GM19035 (cell line): ENCODE data around the gene GNAS.

Experiments used
- ATAC-seq: cut with Tn5 transposase; IDR thresholded peaks from one replicate; pipeline ENCODE4 v1.9.1; 2021; ENCODE audit not compliant: unreplicated experiment

Gene GNAS

DNA sequence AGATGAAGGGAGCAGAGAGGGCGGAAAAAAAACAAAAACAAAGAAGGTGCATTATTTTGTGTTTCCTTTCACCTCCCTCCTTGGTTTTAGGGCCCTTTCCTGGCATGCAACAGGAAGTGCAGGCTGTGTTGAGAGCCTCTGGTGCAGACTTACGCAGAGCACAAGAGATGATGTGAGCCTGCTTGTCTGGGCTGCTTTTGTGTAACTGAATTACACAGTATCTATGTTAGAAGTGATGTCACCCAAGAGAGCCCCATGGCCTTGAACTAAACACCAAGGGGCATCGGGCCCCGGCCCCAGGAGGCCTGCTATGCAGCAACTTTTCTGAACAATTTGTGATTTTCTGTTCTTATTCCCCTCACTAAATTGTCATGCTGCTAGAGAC, 25.5 kb downstream of the GNAS start:
- ATAC-seq: no peak

DNA sequence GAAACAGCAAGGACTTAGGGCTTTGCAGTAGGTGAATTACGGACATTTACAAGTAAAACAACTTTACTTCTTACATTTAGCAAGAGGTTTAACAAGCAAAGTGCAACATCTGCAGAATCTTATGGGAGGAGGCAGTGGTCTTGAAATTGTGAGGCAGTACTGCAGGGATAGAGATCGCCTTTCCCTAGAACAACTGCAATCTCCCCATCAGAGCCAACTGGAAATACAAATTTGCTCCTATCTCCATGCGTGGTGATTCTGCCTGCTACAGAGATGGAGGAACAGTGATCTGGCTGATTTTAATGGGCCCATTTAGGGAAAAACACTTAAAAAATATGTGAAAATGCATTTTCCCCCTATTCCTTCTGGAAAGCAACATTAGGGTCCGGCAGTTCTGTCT, 25.9 kb downstream of the GNAS start:
- no peak for ATAC-seq

DNA sequence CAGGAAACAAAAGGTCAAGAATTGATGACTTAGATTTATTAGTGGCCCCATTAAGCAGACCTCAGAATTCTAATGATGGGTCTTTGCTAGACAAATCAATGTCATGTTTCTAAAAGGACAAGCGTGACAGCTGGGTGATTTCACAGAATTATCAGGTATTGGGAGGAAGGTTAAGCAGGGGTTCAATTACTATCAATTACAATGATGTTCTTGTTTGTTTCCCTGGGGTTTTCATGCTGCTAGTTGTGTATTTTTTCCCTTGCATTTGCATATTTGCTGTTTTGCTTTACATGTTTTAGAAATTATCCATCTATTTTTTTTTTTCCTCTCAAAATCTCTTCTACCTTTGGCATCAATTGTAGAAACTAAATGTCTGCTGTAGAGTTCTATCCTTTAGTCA, 27.9 kb downstream of the GNAS start:
- ATAC-seq: no peak

DNA sequence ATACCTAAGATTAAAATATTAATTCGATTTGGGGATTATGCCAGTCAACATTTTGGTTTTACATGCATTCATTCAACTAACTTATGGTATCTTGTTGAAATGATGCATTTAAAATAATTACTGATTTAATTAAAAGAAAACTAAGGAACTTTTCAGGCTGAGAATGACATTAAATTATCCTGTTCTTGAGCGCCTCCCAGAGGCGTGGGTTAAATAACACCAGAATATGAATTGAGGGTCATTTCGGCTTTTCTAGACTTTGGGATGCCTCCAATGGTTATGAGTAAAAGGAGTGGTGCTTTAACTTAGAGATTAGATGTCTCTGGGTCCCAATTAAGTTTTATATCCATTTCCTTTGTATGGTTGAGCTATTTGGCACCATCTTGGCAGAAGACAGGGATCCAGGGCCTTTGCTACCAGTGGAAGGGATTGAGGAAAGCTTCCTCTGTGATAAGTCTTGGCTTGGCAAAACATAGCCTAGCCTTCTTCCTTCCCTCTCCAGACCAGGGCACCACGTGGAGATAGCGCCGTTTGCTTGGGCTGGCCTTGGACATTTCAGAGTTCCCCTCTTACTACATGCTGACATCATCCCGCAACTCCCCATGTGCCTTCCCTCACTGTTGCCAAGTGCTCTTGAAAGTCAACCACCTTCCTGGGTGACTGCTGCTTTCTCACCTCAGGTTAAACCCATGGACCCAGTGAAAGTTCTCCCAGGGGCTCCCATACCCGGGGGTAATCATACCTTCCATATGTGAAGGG, 28.7 kb downstream of the GNAS start:
- no peak for ATAC-seq

DNA sequence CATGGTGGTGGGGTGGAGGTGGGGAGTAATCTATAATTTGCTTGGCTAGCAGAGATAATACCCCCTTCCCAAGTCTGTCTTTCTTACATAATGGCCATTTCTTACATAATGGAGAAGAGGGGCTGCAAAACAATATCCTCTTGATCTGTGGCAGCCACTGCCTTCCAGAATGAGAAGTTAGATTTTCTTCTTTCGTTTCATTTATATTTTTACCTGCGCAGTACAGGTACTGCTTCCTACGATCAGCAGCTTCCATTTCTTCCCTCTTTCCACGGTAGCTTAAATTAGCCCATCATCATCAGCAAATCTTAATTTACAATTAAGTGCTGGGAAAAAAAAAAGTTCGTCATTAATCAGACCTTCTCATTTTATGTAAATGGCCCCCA, 30.2 kb downstream of the GNAS start:
- no peak for ATAC-seq

DNA sequence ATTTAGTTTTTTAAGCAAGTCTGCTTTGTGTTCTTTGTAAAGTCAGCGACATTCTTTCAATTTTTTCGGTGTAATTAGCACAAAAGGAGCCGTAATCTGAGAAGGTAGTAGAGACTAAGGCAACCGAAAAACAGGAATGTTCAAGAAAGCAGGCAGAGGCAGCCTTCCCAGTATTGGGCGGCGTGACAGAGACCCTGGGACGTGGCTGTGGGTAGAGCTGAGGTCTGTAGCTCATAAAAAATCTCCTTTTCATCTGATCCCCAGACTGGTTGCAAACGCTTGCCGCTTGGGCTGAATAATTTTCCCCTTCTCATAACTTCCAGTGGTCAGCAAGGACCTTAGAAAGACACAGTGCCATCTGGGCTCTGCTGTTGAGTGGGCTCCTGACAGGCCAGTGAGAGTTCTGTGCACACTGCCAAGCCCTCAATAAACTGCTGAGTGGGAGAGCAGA, 30.8 kb downstream of the GNAS start:
- no peak for ATAC-seq

DNA sequence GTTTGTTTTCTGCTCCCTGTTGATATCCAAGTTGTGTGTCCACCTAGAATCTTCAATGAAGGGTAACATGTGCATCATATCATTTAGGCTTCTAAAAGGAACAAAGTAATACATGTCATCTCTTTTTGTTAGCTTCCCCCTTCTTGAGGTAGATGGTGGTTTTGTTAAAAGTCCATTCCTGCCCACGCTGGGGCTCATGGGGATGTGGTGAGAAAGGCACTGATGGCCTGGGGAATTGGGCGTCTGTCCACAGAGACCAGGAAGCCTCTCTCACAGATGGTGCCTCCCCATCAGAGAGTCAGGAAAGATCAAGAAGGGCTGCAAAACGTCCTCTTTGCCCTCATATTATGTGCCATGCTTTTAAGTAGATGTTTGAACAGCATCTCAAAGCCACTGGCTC, 32.5 kb downstream of the GNAS start:
- no peak for ATAC-seq

DNA sequence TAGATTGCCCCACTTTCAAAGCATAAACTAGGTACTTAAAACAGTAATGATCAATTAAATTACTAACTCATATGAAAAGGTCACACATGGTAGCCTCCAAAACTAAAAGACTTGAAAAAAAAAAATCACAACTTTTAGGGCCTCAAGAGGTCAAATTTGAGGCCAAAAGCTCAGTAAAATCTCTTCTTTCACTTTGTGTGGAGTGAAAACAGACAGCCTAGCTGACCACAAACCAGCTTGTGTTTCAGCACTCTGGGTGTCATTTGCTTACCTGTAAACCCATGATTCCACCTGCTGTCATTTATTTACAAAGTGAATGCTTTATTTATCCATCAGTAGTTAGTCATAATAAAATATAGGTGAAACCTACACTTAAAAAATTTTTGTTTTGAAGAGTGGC, 34.0 kb downstream of the GNAS start:
- ATAC-seq: no peak

DNA sequence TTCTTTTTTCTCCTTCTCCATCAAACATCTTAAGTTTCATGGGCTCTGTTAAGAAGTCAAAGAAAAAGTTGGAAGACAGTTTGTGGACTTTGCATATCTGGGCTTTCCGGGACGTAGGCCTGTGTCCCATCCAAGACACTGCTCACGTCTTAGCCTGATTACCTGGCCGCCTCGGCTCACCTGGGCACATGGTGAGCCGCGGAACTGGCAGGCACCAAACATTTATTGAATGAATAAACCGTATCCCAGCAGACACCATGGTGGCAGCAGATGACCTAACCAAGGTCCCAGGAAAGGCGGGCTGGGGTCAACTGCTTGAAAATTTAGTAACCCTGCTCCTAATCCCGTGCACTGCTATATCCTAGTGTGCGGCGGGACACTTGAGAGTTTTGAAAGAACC, 35.6 kb downstream of the GNAS start:
- ATAC-seq: no peak

DNA sequence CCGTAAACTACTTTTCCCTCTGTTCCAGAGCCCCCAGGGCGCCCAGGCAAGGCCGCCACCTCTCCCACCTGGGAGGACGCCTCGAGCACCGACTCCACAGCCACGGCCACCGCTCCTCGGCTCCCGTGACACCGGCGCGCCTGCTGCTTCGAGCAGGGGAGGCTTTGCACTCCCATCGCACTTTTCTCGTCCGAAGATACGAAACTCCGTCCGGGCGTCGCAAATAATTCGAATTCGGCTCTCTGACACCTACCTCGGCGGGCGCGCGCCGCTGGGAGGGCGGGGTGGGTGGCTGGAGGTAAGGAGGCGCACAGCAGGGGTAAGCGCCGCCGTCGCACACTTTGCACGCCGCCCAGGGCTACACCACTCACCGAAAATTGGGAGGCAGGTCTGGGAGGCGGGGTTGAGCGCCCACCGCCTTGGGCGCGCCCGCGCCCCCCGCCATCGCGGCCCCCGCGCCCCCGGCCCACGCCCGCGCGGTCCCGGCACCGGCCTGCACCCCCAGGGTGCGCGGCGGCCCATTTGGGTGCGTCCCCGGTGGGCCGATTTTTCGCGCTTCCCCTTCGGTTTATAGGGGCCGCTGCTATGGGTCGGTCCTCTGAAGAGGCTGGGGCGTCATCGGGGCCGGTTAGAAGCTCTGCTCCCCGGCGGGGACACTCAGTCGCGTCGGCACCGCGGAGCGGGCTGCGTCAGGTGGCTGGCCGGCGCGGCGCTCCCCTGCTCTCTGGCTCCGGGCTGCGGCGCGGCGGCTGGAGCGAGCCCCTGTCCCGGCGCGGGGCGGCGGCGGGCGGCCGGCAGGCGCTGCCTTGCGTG, 36.2 kb downstream of the GNAS start:
- ATAC-seq: peak; percentile 42

DNA sequence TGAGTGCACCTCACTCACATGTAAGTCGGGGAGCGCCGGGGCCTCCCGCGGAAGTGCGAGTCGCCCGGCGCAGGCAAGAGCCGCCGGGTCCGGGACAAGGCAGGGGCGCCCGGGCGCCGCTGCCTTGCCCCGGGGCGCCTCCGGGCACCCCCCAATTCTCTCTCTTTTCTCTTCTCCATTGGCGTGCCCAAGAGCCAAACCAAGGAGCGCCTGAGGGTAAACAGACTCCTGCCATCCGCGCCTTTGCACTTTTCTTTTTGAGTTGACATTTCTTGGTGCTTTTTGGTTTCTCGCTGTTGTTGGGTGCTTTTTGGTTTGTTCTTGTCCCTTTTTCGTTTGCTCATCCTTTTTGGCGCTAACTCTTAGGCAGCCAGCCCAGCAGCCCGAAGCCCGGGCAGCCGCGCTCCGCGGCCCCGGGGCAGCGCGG, 36.8 kb downstream of the GNAS start:
- ATAC-seq: no peak

DNA sequence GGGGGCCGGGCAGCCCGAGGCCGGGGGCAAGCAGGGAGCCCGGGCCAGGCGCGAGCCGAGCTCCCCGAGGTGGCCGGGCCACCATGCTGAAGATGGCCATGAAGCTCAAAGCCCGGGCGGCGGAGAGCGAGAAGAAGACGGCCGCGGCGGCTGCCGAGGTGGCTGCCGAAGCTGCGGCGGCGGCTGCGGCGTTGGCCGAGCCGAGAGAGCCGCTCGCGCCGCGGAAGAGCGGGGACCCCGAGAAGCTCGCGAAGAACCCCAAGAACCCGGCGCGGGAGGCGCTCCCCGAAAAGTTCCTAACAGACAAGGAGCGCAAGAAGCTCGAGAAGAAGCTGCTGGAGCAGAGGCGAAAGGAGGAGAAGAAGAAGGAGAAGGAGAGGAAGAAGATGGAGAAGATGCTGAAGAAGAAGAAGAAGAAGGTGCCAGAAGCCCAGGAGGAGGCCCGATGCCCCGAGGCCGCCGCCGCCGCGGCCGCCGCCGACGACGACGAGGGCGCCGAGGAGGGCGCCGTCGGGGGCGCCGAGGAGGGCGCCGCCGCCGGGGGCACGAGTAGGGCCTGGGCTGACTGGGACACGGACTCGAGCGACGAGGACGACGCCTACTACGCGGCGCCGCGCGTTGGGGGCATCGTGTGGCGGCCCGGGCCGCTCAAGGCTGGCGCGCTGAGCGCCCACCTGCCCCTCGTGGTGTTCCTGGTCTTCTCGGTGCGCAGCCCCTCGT, 37.4 kb downstream of the GNAS start:
- no peak for ATAC-seq

DNA sequence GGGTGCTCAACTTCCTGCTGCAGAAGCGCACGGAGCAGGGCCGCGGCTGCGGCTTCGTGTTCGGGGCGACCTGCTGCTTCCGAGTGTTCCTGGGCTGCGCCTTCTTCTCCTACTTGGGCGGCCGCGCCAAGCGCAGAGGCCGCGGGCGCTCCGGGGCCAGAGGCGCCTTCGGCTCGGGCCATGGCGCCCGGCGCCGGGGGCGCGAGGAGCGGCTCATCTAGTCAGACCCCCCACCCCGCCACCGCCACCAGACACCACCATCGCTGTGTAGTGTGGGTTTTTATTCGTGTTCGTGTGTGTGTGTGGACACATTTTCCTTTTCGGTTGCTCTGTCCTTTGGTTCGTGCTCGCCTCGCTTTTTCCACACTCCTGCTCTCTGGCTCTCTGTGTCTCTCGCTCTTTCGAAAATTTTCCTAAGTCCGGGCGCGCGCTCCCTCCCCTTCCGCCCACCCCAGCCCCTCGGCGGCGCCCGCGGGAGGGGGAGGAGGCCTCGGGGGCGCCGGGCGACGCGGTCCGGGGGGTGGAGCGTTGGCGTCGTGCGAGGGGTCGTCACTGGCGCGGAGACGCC, 38.1 kb downstream of the GNAS start:
- no peak for ATAC-seq

DNA sequence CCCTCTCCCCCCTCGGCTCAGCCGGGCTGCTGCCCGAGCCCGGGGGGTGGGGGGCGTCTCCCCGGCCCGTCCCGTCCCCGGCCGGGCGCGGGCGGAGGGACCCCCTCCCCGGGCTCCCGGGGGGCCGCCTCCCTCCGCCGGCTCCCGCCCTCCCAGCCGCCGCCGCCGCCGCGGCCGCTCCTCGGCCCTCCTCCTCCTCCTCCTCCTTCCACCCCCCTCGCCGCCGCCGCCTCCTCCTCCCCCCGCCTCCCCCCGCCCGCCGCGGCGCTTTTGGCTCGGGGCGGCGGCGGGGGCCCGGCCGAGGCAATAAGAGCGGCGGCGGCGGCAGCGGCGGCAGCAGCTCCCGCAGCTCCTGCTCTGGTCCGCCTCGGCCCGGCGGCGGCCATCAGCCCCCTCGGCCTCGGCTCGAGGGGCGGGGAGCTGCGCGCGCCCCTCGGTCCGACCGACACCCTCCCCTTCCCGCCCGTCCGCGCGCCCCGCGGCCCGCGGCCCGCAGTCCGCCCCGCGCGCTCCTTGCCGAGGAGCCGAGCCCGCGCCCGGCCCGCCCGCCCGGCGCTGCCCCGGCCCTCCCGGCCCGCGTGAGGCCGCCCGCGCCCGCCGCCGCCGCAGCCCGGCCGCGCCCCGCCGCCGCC, 38.7 kb downstream of the GNAS start:
- ATAC-seq: no peak

DNA sequence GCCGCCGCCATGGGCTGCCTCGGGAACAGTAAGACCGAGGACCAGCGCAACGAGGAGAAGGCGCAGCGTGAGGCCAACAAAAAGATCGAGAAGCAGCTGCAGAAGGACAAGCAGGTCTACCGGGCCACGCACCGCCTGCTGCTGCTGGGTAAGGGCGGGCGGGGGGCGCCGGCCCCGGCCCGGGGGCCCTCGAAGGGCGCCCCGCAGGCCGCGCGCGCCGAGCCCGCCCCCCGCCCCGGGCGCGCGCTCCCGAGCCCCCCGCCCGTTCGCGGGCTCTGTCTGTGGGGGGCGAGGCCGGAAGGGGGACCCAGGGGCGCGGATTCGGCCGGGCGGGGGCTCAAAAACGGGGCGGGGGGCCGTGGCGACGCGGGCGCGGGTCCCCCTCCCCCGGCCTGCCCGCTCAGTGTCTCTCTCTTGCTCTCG, 39.2 kb downstream of the GNAS start:
- no peak for ATAC-seq

DNA sequence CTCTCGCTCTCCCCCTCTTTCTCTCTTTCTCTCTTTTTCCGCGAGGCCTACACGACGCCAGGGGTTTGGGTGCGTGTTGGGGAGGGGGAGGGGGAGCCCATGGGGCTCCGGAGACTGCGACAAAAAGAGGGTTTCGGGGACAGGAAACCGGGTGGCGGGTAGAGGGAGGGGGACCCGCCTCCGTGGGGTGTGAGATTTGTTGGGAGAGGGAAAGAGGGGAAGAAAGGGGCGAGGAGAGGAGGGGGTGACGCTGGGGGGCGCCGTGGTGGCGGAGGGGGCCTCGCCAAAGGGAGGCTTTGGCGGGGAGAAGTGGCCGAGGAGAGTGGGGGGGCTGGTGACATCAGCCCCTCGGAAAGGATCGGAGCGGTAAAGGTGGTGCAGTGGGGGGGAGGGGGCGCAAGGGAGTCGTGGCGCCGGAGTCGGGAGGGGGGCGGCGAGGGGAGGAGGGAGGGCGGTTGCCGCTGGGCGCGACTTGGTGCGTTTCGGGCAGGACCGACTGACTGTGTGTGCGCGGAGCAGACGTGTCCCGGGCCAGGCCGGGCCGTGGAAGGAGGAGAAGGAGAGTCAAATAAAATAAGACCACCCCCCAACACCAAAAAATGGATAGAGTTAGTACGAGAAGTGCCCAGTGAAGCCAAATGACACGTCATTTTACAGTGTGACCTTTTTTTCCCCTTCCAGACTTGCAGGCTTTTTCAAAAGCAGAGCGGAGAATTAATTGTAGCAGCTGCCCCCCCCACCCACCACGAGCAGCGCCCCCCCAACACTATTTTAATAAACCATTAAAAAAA, 39.8 kb downstream of the GNAS start:
- no peak for ATAC-seq

DNA sequence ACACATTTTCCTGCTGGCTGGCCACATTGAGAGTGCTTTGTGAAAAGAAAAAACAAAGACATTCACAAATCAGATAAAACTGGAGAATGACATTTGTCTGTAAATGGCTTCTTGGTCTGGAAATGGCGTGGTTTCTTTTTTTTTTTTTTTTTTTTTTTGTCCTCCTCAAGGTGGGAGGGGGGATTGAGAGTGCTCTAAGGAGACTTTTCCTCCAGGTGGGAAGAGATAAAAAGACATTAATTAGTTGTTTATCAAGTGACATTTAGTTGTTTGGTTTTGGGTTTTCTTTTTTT, 40.4 kb downstream of the GNAS start:
- ATAC-seq: no peak

DNA sequence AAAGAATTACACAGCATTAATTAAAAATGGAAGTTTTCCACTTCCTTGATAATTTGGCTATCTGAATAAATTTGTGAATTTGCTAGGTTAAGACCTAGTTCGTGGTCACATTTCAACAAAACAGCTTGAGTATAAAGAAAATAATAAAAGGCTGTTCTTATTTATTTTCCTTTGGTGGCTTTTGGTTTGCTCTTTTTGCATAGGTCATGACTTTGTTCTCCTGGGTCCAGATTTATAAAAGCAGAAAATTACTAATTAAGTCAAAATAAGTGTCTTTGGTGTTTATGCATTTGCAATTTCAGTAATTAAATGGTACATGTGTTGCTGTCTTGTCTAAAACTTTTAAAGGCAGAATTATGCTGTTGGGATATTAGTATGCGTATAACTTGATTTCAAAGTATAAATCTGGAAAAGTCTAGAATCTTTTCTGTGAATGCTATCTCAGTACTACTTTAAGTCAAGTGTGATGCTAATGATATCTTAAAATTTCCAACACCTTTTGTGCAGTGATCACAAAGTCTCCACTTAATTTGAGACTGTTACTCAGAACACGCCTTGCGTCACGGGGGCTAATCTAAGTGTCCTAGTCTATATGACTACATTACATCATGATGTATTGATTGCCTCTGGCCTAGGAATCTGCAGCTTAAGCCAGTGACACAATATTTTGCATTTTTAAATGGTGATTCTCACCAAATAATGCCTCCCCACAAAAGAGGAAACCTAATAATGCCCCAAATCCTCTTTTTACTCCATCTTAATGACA, 41.0 kb downstream of the GNAS start:
- ATAC-seq: no peak

DNA sequence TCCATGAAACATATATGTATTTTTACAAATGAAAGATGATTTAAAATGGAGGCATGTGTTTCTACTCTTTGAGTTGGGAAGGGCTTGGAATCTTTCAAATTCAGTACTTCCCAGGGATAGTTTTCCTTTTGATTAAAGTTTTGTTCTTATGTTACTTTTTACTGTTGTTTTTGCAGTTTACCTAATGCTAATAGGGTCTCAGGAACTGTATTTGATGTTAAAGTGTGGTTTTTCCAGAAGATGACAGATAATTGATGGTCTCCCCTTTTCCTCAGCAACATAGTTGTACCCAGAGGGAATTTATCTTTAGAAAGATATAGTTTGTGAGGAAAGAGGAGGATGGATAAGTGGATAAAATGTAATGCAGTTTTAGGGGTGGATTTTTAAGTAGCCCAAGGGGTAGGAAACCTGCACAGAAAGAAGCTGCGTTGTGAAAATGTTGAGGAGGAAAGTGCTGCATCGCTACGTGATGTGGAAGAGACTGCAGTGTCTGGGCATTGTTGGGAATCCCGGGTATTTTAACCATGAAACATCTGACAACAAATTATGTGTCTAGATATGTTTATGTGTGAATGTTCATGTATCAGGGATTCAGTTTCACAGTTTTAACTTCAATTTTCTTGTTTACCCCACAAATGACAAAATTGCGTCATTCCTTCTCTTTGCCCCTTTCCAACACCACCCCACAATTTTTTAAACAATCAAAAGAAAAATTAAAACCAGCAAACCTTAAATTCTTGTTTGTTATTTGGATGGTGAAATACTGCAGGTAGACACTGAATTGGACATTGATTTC, 42.3 kb downstream of the GNAS start:
- no peak for ATAC-seq
